OCI-LY7 (cell line): ENCODE measurements around the gene ZBTB20. TPM values are rescaled to one million over a fixed set of nuclear protein-coding genes. Genes with fewer than 3 reads are reported as not detected.

Source experiments
- BruUV-seq: library from RNA; stranded (reverse); fragments of 400-500 nt; replicated peaks from 2 replicates; lab custom pipeline; 2021; lab: Mats Ljungman, UMichigan
- CTCF ChIA-PET: fragments of 300-600 bp; sonication (Branson Sonifier 250); formaldehyde crosslinking; loops from one replicate; lab custom pipeline; 2022; ENCODE audit warnings: antibody characterized with exemption; ENCODE audit not compliant: unreplicated experiment; lab: Charles Lee
- POLR2A ChIA-PET: fragments of 300-600 bp; sonication (Branson Sonifier 250); formaldehyde crosslinking; loops from one replicate; lab custom pipeline; 2022; ENCODE audit warnings: antibody characterized with exemption; lab: Charles Lee
- DNase-seq: peaks from one replicate; pipeline ENCODE4 v3.0.0-alpha.2; 2015; ENCODE audit warnings: low spot score
- H2AFZ ChIP-seq: fragments of 200-600 bp; sonication (generic), shearing (Covaris generic); 2 replicates; pipeline ENCODE4 v1.6.1; 2014; ENCODE audit warnings: mild to moderate bottlenecking, antibody characterized with exemption, low read length, moderate library complexity
- H3K27ac ChIP-seq: fragments of 200-600 bp; sonication (generic); 2 replicates; pipeline ENCODE4 v1.5.1; 2014; ENCODE audit warnings: mixed run types, low read depth, mild to moderate bottlenecking, moderate library complexity, low read length, inconsistent platforms; ENCODE audit not compliant: poor library complexity, severe bottlenecking
- H3K36me3 ChIP-seq: fragments of 200-600 bp; sonication (generic); 2 replicates; pipeline ENCODE4 v1.6.1; 2014; ENCODE audit warnings: mild to moderate bottlenecking, antibody characterized with exemption, low read length, moderate library complexity, mixed read lengths; ENCODE audit not compliant: insufficient read depth
- H3K4me1 ChIP-seq: fragments of 200-600 bp; sonication (generic); 2 replicates; pipeline ENCODE4 v1.5.1; 2014; ENCODE audit warnings: mild to moderate bottlenecking, low read length; ENCODE audit not compliant: insufficient read depth, poor library complexity, severe bottlenecking
- H3K4me2 ChIP-seq: fragments of 200-600 bp; sonication (generic); 2 replicates; pipeline ENCODE4 v1.6.1; 2014; ENCODE audit warnings: mild to moderate bottlenecking, low read length
- H3K4me3 ChIP-seq: fragments of 200-600 bp; sonication (generic); 2 replicates; pipeline ENCODE4 v1.5.1; 2014; ENCODE audit warnings: mild to moderate bottlenecking, low read depth, low read length; ENCODE audit not compliant: poor library complexity, severe bottlenecking
- H3K79me2 ChIP-seq: fragments of 200-600 bp; sonication (generic); 2 replicates; pipeline ENCODE4 v1.6.1; 2016; ENCODE audit warnings: low read depth, mild to moderate bottlenecking, low read length, moderate library complexity, mixed read lengths; ENCODE audit not compliant: insufficient read depth
- H3K9me2 ChIP-seq: fragments of 200-600 bp; sonication (generic); 2 replicates; pipeline ENCODE4 v1.6.1; 2016; ENCODE audit warnings: mild to moderate bottlenecking, low read length, mixed read lengths; ENCODE audit not compliant: insufficient read depth
- H3K9me3 ChIP-seq: fragments of 200-600 bp; sonication (generic); 2 replicates; pipeline ENCODE4 v1.6.1; 2014; ENCODE audit warnings: mild to moderate bottlenecking, mixed run types, low read length, mixed read lengths
- H4K20me1 ChIP-seq: fragments of 200-600 bp; sonication (generic); 2 replicates; pipeline ENCODE4 v1.6.1; 2014; ENCODE audit warnings: mild to moderate bottlenecking, antibody characterized with exemption, low read length, moderate library complexity, mixed read lengths; ENCODE audit not compliant: insufficient read depth
- EZH2phosphoT487 ChIP-seq: fragments of 200-600 bp; sonication (generic); IDR thresholded peaks from 2 replicates; pipeline ENCODE4 v1.6.1; 2018; ENCODE audit warnings: low read depth, borderline replicate concordance, mild to moderate bottlenecking, mixed run types, antibody characterized with exemption, low read length, moderate library complexity, mixed read lengths
- intact Hi-C: fragments of 100-400 bp; cut with micrococcal nuclease; formaldehyde crosslinking; loops from one replicate; pipeline ENCODE4 v1.10.0; 2022; ENCODE audit not compliant: unreplicated experiment
- total RNA-seq, 2 experiments: library from RNA; depleted of rRNA in 1 of 2; stranded (reverse); fragments of >200 nt in 1 of 2; shearing (Covaris generic) in 1 of 2; gene quantifications; 2 replicates each; pipeline ENCODE4 v1.2.3, GENCODE V29; 2014 to 2022
- TF ChIP-seq, protein P1 (sequence below): fragments of 200-600 bp; sonication (generic); conservative IDR thresholded peaks from 2 replicates; pipeline ENCODE4 v1.5.1; 2014; ENCODE audit warnings: mild to moderate bottlenecking, antibody characterized with exemption, low read length, moderate library complexity, mixed read lengths

Gene ZBTB20
- total RNA-seq, 2 experiments from 2014 or later = 5.5 to 11.8 TPM

DNA sequence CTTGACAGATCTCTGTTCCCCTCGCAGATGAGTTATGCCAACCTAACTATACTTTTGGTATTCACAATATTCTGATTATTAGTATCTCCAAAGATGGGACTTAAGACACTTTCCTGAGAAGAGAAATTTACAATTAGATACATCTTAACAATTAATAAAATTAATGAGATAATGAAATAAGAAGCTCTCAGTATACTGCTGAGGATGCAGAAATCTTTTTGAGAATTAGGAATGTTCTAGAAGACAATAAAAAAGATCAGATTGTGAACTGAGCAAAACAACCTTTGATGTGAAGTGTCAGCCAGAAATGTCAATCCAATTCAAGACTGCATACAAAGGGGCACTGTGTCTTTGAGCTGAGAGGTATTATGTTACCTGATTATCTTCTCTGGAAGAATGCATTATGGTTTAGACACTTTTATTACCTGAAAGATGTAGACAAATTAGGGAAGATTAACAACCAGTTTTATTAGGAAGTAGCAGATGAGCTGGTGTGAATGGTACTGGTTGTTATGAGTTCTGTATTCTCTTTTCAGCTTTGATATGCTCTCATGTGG lies 590.4 kb downstream of the ZBTB20 start:
- H2AFZ ChIP-seq = no peak overlapping the region
- ChIA-PET POLR2A (interaction anchor here (0.6 to 1.0 kb wide), 3 partner anchors 10 to 57 kb away, joined by 3 read pairs; no protein-coding TSS in a partner anchor), CTCF (no interaction called here)
- H3K4me1 ChIP-seq = no peaks in the 10 kb centered on the region
- intact Hi-C loops = no loop called here
- H3K79me2 ChIP-seq = no peaks in the 10 kb centered on the region
- H3K27ac ChIP-seq = no peak overlapping the region
- no peak overlapping the region for H3K4me2 ChIP-seq
- no peaks in the 10 kb centered on the region for H4K20me1 ChIP-seq
- no peaks in the 10 kb centered on the region for H3K36me3 ChIP-seq
- no peaks in the 10 kb centered on the region for H3K9me2 ChIP-seq
- no peak for DNase-seq
- H3K4me3 ChIP-seq = no peak overlapping the region
- TF ChIP-seq, protein P1, sequence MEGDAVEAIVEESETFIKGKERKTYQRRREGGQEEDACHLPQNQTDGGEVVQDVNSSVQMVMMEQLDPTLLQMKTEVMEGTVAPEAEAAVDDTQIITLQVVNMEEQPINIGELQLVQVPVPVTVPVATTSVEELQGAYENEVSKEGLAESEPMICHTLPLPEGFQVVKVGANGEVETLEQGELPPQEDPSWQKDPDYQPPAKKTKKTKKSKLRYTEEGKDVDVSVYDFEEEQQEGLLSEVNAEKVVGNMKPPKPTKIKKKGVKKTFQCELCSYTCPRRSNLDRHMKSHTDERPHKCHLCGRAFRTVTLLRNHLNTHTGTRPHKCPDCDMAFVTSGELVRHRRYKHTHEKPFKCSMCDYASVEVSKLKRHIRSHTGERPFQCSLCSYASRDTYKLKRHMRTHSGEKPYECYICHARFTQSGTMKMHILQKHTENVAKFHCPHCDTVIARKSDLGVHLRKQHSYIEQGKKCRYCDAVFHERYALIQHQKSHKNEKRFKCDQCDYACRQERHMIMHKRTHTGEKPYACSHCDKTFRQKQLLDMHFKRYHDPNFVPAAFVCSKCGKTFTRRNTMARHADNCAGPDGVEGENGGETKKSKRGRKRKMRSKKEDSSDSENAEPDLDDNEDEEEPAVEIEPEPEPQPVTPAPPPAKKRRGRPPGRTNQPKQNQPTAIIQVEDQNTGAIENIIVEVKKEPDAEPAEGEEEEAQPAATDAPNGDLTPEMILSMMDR = no peak
- no peak for TF ChIP-seq EZH2phosphoT487
- H3K9me3 ChIP-seq = no peaks in the 10 kb centered on the region
- BruUV-seq = no TSS peak

DNA sequence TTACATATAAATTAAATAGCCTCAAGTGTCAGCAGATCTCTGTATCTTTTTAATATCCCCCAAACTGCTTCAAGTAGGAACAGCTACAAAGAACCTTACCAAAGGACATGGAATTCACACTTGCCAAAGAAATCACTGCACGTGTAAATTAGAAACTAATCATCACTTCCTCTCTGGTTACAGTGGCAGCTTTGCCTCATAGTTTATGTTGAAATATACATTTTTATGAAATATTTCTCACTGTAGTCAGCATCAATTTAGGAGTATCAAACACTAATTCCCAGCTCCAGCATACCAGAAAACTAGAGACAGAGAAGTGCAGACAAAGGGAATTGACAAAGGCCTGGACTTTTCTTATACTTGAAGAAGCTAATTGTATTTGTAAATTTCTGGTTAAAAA lies 592.4 kb downstream of the ZBTB20 start:
- Histone ChIP-seq H3K27ac (no peak overlapping the region), H3K9me2 (no peaks in the 10 kb centered on the region), H3K79me2 (no peaks in the 10 kb centered on the region), H3K4me1 (no peaks in the 10 kb centered on the region), H3K4me3 (no peak overlapping the region), H3K4me2 (no peak overlapping the region), H3K9me3 (no peaks in the 10 kb centered on the region), H3K36me3 (no peaks in the 10 kb centered on the region), H4K20me1 (no peaks in the 10 kb centered on the region), H2AFZ (no peak overlapping the region)
- BruUV-seq = no TSS peak
- CTCF ChIA-PET = no interaction called here
- intact Hi-C loops = no loop called here
- TF ChIP-seq EZH2phosphoT487 = no peak
- TF ChIP-seq, protein P1 = no peak
- POLR2A ChIA-PET = interaction anchor here (0.6 to 1.2 kb wide), 2 partner anchors 8 to 1605 kb away, joined by 4 read pairs; no protein-coding TSS in a partner anchor
- no peak for DNase-seq

DNA sequence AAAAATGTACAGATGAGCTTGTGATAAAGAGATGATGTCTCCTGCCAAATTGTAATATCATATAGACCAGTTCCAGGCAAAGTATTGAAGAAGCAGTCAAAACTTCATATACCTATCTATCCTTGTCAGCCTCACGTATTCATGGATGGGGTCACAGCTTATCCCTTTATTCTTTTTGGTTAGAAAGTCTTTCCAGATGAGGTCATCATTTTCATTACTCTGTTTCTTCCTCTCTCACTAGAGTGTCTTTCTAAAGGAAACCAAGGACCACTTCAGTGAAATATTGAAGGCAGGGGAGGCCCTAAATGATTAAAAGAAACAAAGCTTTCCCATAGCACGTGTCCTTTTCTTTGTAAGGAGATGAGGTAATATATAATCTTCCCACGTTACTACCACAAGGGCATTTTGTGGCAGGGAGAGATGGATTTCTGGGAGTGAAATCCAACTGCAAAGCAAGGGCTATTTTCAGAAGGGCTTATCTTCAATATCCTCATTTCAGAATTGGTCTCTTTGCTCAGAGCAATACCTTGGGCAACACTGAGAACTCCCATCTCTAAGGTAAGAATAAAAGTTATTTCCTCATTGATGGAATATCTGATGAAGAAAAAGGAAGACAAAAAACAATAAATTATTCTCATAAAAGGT lies 593.0 kb downstream of the ZBTB20 start:
- Histone ChIP-seq H4K20me1 (no peaks in the 10 kb centered on the region), H3K4me2 (no peak overlapping the region), H3K9me2 (no peaks in the 10 kb centered on the region), H3K27ac (no peak overlapping the region), H3K79me2 (no peaks in the 10 kb centered on the region), H3K4me3 (no peak overlapping the region), H3K4me1 (no peaks in the 10 kb centered on the region), H3K9me3 (no peaks in the 10 kb centered on the region), H2AFZ (no peak overlapping the region), H3K36me3 (no peaks in the 10 kb centered on the region)
- intact Hi-C loops = no loop called here
- no TSS peak for BruUV-seq
- ChIA-PET POLR2A (interaction anchor here (0.6 to 1.2 kb wide), 4 partner anchors 9 to 1604 kb away, joined by 3 to 4 read pairs (median 4); no protein-coding TSS in a partner anchor), CTCF (no interaction called here)
- no peak for TF ChIP-seq EZH2phosphoT487
- TF ChIP-seq, protein P1 = no peak
- no peak for DNase-seq
